Heart left ventricle (tissue), 13 donors: ENCODE measurements around the gene CEP85.

Experiments
- POLR2A ChIP-seq, 2 donors: fragments of 450-650 bp; IDR thresholded peaks; one replicate each; pipeline ENCODE4 v1.6.1; 2017; ENCODE audit warnings: antibody characterized with exemption in 2 of 2, mild to moderate bottlenecking in 2 of 2, moderate library complexity in 2 of 2
- TF ChIP-seq, protein P1 (sequence below), 12 donors: fragments of 200-600 bp; sonication (generic) in 4 of 12; IDR thresholded peaks; one replicate each; pipeline versions ENCODE4 v1.5.0 to v1.8.0; 2018 to 2022; ENCODE audit warnings: antibody characterized with exemption in 12 of 12, mild to moderate bottlenecking in 5 of 12
- donor health status: ischemic (EF 13 %, LVEDD 7.1; RV severe dilation, severe dysfunction).
- donor health status: DM: no; HTN: yes; CAD: no.
- donor health status: DM: no; HTN: no; CAD: no.
- donor health status: ischemic (EF 25% LVEDD 6.9; RV normal size, moderate dysfunction).
- donor health status: ischemic (EF 25% LVEDD 5.7; RV mildly dilated, moderate dysfunction).
- donor health status: ischemic (EF 35%, LVEDD 5.7; RV mildly dilated, moderate dysfunction).
- donor health status: nonischemic (EF 11% LVEDD 7.7; RV severe dilation, severe dysfunction).
- donor health status: DM: yes; HTN: yes; CAD: no.
- donor health status: PGD.
- donor health status: ischemic (EF 29% LVEDD 5.4; RV normal size, mild dysfunction).
- donor health status: nonischemic (EF 23%, LVEDD 6.1; RV moderate dilation, normal function).

DNA sequence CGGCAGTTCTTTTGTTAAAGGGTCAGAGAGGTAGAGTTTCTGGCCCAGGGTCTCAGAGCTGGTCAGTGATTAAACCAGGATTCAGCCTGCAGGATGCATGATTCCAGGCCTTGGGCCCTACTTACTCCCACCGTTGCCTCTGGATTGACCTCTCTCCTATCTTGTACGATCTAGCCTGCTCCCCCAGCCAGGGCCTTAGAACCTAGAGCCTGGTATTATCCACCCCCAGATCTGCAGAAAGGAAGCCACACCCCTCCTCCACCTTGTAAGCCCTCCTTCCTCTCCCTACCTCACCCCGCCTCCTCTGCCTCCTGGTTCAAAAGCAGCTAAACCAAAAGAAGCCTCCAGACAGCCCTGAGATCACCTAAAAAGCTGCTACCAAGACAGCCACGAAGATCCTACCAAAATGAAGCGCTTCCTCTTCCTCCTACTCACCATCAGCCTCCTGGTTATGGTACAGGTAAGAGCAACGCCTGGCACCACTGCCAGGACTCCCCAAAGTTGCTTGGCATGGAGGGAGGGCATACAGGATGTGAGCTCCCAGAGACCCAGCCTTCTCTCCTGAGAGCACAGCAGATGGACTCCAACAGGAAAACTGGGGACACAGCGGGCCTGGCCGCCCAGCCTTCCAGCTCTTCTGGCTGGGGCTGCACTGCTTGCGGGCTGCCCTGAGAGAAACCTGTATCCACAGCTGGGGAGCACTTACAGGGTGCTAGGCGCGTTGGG lies 83.8 kb downstream of the CEP85 start, which contains the start of gene CD52:
- no peak for TF ChIP-seq POLR2A (IDR thresholded peaks at IDR 0.05)
- TF ChIP-seq, protein P1, sequence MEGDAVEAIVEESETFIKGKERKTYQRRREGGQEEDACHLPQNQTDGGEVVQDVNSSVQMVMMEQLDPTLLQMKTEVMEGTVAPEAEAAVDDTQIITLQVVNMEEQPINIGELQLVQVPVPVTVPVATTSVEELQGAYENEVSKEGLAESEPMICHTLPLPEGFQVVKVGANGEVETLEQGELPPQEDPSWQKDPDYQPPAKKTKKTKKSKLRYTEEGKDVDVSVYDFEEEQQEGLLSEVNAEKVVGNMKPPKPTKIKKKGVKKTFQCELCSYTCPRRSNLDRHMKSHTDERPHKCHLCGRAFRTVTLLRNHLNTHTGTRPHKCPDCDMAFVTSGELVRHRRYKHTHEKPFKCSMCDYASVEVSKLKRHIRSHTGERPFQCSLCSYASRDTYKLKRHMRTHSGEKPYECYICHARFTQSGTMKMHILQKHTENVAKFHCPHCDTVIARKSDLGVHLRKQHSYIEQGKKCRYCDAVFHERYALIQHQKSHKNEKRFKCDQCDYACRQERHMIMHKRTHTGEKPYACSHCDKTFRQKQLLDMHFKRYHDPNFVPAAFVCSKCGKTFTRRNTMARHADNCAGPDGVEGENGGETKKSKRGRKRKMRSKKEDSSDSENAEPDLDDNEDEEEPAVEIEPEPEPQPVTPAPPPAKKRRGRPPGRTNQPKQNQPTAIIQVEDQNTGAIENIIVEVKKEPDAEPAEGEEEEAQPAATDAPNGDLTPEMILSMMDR (IDR thresholded peaks at IDR 0.05), result no peak
